ENCODE measurements around the gene MMP14. TPM values are rescaled to one million over a fixed set of nuclear protein-coding genes. Genes with fewer than 3 reads are reported as not detected.
A peak's percentile ranks its signal among the peaks of the same experiment; 100 is the strongest.

Gene MMP14
- total RNA-seq, 4 donors from 2014 or later: 135 to 190 (median 151) TPM

DNA sequence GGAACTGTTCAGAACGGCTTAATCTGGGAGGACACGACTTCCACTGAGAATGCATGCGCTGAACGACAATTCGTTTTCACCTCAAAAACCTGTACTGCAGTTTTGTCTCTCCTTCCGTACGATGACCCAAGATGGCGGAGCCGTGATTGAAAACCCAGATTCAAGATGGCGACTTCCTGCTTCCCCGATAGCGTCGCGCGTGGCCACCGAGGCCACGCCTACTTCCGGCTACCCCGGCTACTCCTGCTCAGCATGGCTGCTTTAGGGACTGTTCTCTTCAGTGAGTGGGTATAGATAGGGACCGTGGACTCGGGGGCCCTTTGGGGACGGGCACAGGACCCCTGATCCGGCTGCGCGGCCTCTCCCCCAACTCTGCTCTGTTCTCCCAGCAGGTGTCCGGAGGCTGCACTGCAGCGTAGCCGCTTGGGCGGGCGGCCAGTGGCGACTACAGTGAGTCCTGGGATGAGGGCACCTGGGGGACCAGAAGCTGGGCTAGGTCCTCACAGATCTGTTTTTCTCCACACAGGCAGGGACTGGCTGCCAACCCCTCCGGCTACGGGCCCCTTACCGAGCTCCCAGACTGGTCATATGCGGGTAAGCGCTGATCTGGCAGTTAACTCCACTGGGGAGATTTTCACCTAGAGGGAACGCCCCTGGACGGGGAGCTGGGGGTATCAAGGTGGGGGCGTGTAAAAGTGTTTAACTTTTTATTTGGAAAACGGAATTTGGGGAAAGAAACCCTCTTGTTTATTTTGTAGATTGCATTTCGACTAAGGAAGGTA, 6.5 kb upstream of the MMP14 start, which contains the start of gene MRPL52:
Gene MRPL52, plus strand, starts transcription at position 227 of the 782 bp plus-strand sequence. Its CDS starts 26 bp downstream, at position 253.
- WGBS, 2 donors: 0 to 1% methylated on average over 30 to 41 of the region's 41 CpGs
- TF ChIP-seq POLR2A (IDR thresholded peaks at IDR 0.05): no peak
- TF ChIP-seq, protein P1, sequence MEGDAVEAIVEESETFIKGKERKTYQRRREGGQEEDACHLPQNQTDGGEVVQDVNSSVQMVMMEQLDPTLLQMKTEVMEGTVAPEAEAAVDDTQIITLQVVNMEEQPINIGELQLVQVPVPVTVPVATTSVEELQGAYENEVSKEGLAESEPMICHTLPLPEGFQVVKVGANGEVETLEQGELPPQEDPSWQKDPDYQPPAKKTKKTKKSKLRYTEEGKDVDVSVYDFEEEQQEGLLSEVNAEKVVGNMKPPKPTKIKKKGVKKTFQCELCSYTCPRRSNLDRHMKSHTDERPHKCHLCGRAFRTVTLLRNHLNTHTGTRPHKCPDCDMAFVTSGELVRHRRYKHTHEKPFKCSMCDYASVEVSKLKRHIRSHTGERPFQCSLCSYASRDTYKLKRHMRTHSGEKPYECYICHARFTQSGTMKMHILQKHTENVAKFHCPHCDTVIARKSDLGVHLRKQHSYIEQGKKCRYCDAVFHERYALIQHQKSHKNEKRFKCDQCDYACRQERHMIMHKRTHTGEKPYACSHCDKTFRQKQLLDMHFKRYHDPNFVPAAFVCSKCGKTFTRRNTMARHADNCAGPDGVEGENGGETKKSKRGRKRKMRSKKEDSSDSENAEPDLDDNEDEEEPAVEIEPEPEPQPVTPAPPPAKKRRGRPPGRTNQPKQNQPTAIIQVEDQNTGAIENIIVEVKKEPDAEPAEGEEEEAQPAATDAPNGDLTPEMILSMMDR (IDR thresholded peaks at IDR 0.05): no peak
- intact Hi-C loops (cut with DNase I; ENCODE audit: low total_unique reads): no loop called here
- H3K4me3 ChIP-seq (ENCODE audit: low read depth, poor library complexity, severe bottlenecking): peak within 1 kb of the TSS; percentile 59
- DNase-seq (ENCODE audit: low spot score in 2 of 2): peak; percentile 92 to 97

DNA sequence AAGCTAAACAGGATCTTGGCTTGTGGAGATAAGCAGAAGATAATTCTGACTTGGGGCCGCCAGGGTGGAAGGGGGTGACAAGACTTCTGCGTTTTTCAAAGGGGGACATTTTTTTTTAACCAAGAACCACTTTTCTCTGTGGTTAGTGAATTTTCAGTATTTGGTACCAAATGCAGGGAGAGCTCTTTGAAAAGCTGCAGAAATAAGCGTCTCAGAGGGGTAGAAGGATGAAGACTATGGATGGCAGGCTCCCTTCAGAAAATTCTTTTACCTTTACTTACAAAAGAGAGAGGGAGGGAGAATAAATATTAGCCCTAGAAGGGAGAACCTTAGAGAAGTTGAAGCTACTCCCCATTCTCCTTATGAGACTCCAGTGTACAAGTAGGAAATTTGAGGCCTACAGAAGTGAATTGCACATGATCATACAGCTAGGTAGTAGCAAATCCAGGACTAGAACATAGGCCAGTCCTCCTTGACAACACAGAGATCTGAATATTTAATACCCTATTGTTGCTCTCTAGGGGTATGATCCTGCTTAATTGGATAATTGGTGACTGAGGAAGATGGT, 5.9 kb upstream of the MMP14 start:
- H3K4me3 ChIP-seq (ENCODE audit: low read depth, poor library complexity, severe bottlenecking): peak overlapping the region; percentile 59
- 20 to 22% methylated on average over 3 of the region's 3 CpGs for WGBS, 2 donors
- intact Hi-C loops (cut with DNase I; ENCODE audit: low total_unique reads): no loop called here
- no peak for DNase-seq (ENCODE audit: low spot score in 2 of 2)
- TF ChIP-seq POLR2A (IDR thresholded peaks at IDR 0.05): no peak

DNA sequence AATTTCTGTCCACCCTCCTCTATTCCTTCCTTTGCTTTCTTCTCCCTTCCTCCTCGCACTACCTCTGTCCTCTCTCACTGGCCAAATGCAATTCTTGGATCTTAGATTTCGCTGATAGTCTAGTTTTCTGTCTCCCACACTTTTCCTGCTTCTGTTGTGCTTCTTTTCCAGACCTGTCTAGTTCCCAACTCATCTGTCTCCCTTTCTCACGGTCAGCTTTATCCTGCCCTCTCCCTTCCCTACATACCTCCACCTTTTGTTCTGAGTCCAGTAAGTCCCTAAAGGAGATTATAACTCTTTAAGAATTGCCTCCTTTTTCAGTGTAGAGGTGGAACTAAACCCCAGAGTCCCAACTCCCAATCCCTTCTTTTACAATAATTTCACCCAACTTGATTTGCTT, 880 bp upstream of the MMP14 start:
- intact Hi-C loops (cut with DNase I; ENCODE audit: low total_unique reads): no loop called here
- TF ChIP-seq, protein P1 (IDR thresholded peaks at IDR 0.05): no peak
- no peak for TF ChIP-seq POLR2A (IDR thresholded peaks at IDR 0.05)
- H3K4me3 ChIP-seq (ENCODE audit: low read depth, poor library complexity, severe bottlenecking): no peak overlapping the region
- no peak for DNase-seq (ENCODE audit: low spot score in 2 of 2)
- WGBS, 2 donors: 86 to 90% methylated on average over 3 of the region's 3 CpGs

DNA sequence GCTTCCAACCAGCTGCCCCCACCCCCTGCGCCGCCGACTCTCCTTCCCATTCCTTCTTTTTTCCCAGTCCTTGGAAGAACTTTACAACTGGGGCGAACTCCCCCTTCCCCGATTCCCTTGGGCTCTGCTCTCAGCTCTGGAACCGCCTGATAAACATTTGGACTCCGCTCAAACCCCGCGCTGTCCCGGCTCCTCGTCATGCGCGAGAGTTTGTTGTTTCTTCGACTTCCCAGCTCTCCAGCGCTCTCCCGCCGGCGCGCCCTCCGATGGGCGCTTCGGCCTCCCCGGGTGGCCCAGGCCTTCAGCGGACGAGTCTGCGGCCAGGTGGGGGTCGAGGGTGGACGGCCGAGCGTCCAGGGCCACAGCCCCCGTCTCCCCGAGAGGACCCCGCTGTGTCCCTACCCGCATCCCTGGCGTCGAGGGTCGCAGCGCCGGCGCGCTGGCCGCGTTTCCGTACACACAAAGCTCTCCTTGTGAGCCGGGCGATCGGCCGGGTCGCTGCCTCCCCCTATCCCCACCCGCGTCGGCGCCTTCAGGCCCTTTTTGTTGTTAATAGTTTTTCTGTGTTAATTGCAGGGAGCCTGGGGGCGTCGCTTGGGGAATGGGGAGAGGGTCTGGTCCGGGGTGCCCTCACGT, 847 bp downstream of the MMP14 start:
- intact Hi-C loops (cut with DNase I; ENCODE audit: low total_unique reads): no loop called here
- TF ChIP-seq POLR2A (IDR thresholded peaks at IDR 0.05): no peak
- TF ChIP-seq, protein P1 (IDR thresholded peaks at IDR 0.05): no peak
- WGBS, 2 donors: 2 to 6% methylated on average over 41 to 57 of the region's 57 CpGs
- peak overlapping the region; percentile 63 for H3K4me3 ChIP-seq (ENCODE audit: low read depth, poor library complexity, severe bottlenecking)
- no peak for DNase-seq (ENCODE audit: low spot score in 2 of 2)

DNA sequence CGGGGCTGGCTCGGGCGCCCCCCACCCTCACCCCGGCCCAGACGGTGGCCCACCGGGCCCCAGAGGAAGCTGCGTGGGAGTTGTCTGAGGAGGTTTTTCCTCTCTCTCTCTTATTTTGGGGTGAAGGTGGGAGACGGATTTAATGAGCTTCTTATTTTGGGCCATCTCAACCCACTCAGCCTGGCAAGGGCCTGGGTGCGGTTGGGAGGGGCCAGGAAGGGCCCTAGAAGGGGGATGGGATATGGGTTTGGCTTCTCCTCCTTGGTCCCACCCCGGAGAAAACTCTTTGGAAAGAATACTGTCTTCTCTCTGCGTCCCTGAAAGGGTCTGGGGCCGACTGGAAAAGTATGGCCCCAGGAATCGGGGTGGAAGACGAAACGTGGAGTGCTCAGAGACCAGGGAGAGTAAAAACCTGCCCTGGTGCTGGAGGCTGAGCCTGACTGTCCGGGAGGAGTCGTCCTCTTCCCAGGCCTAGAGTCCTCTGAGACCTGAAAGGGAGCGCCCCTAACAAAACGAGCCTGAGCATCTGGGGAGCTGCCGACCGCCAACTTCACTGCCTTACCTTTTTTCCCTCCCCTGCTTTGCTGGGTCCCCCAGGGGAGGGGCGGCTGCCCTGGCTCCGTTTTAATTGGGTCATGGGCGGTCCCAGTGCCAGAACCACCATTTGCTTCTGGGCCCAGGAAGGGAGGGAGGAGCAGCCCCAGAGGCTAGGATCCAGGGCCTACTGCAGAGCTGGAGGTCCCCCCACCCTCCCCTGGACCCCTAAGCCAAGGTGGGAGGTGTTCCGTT, 1.6 kb downstream of the MMP14 start:
- WGBS, 2 donors: 5 to 16% methylated on average over 23 to 25 of the region's 25 CpGs
- peak; percentile 83 to 96 for DNase-seq (ENCODE audit: low spot score in 2 of 2)
- intact Hi-C loops (cut with DNase I; ENCODE audit: low total_unique reads): no loop called here
- peak overlapping the region; percentile 63 for H3K4me3 ChIP-seq (ENCODE audit: low read depth, poor library complexity, severe bottlenecking)
- TF ChIP-seq, protein P1 (IDR thresholded peaks at IDR 0.05): no peak
- peak in 1 of 2 donors; percentile 5 for TF ChIP-seq POLR2A (IDR thresholded peaks at IDR 0.05)

Measured in lower leg skin (tissue), 4 donors.